HepG2 (cell line): ENCODE measurements around the gene TAS1R3. TPM values are rescaled to one million over a fixed set of nuclear protein-coding genes. Genes with fewer than 3 reads are reported as not detected.

Experiments used
- AGO1 ChIP-seq: fragments of 200-400 bp; formaldehyde crosslinking; IDR thresholded peaks from 2 replicates; pipeline ENCODE4 v1.6.1; 2017; ENCODE audit warnings: mild to moderate bottlenecking, low read depth, low read length, moderate library complexity; ENCODE audit not compliant: poor library complexity, severe bottlenecking
- BCL6 ChIP-seq: IDR thresholded peaks from 2 replicates; pipeline ENCODE4 v1.6.1; 2016; ENCODE audit warnings: missing genetic modification reagents, missing compliant biosample characterization
- CBFB ChIP-seq: sonication (generic); formaldehyde crosslinking; IDR thresholded peaks from 2 replicates; pipeline ENCODE4 v1.4.0; 2020; ENCODE audit warnings: missing genetic modification reagents
- MAF1 ChIP-seq: sonication (generic); formaldehyde crosslinking; IDR thresholded peaks from 2 replicates; pipeline ENCODE4 v1.5.0; 2020; ENCODE audit warnings: missing genetic modification reagents, borderline replicate concordance
- MIER3 ChIP-seq: IDR thresholded peaks from 2 replicates; pipeline ENCODE4 v1.6.1; 2016; ENCODE audit warnings: missing compliant biosample characterization, borderline replicate concordance
- PHF8 ChIP-seq: sonication (generic); formaldehyde crosslinking; IDR thresholded peaks from 2 replicates; pipeline ENCODE4 v1.5.0; 2020; ENCODE audit warnings: missing genetic modification reagents
- PLSCR1 ChIP-seq: sonication (generic); formaldehyde crosslinking; IDR thresholded peaks from 2 replicates; pipeline ENCODE4 v1.5.0; 2020; ENCODE audit warnings: missing genetic modification reagents, mild to moderate bottlenecking, borderline replicate concordance
- POLR2AphosphoS5 ChIP-seq: IDR thresholded peaks from 2 replicates; pipeline ENCODE4 v1.6.1; 2012; ENCODE audit warnings: low read depth, low read length
- PRDM10 ChIP-seq: sonication (generic); formaldehyde crosslinking; IDR thresholded peaks from 2 replicates; pipeline ENCODE4 v1.4.0; 2020; ENCODE audit warnings: low read depth, missing genetic modification reagents
- PRDM4 ChIP-seq: sonication (generic); formaldehyde crosslinking; IDR thresholded peaks from 2 replicates; pipeline ENCODE4 v1.9.0; 2021; ENCODE audit warnings: missing genetic modification reagents, borderline replicate concordance
- TAF15 ChIP-seq: fragments of 200-400 bp; formaldehyde crosslinking; IDR thresholded peaks from one replicate; pipeline ENCODE4 v1.6.1; 2018; ENCODE audit warnings: mild to moderate bottlenecking, low read depth, low read length; ENCODE audit not compliant: poor library complexity, severe bottlenecking
- ZC3H13 ChIP-seq: sonication (generic); formaldehyde crosslinking; IDR thresholded peaks from 2 replicates; pipeline ENCODE4 v1.8.1; 2023; ENCODE audit warnings: mild to moderate bottlenecking, missing genetic modification reagents, moderate library complexity
- ZFY ChIP-seq: sonication (generic); formaldehyde crosslinking; IDR thresholded peaks from 2 replicates; pipeline ENCODE4 v1.4.0; 2020; ENCODE audit warnings: missing genetic modification reagents
- ZGPAT ChIP-seq: IDR thresholded peaks from 2 replicates; pipeline ENCODE4 v1.6.1; 2016; ENCODE audit warnings: mild to moderate bottlenecking
- ZNF329 ChIP-seq: sonication (generic); formaldehyde crosslinking; IDR thresholded peaks from 2 replicates; pipeline ENCODE4 v1.9.0; 2021; ENCODE audit warnings: low read depth, mild to moderate bottlenecking, missing genetic modification reagents
- ZNF503 ChIP-seq: sonication (generic); formaldehyde crosslinking; IDR thresholded peaks from 2 replicates; pipeline ENCODE4 v1.4.0; 2020; ENCODE audit warnings: missing genetic modification reagents
- ZNF740 ChIP-seq: sonication (generic); formaldehyde crosslinking; IDR thresholded peaks from 2 replicates; pipeline ENCODE4 v1.4.0; 2020; ENCODE audit warnings: missing genetic modification reagents
- ZNF768 ChIP-seq: sonication (generic); formaldehyde crosslinking; IDR thresholded peaks from 2 replicates; pipeline ENCODE4 v1.4.0; 2020; ENCODE audit warnings: missing genetic modification reagents
- polyA plus RNA-seq, 8 experiments: library from polyadenylated mRNA; depleted of rRNA in 3 of 8; stranded (reverse) in 7 of 8; unstranded in 1 of 8; fragments of >200 nt; fragmentation: Illumina TruSeq in 4 of 8; extraction: Trizol in 4 of 8; gene quantifications; 2 replicates each; pipeline versions ENCODE4 v1.2.1 to v1.2.3, GENCODE V29; 2011 to 2016; ENCODE audit warnings: low read depth in 4 of 8, missing spikeins in 1 of 8, mixed read lengths in 1 of 8; ENCODE audit not compliant: insufficient read depth in 1 of 8
- total RNA-seq, 5 experiments: library from RNA; depleted of rRNA; stranded (reverse); fragments of >200 nt; fragmentation: Illumina TruSeq; extraction: Trizol; gene quantifications; 2 replicates each; pipeline ENCODE4 v1.2.3, GENCODE V29; 2016; ENCODE audit warnings: low read depth in 1 of 5

Gene TAS1R3
- total and polyA plus RNA-seq, 2 of the 13 experiments (the other 11 are each of a cell fraction or from before 2014, with no cell fraction given), result 0.13 to 0.15 TPM

GRCh38 chr1:1333551-1334241 lies 2.6 kb downstream of the TAS1R3 start (continued):
- no peak for TF ChIP-seq MIER3 (CRISPR knock-in tag)
- TF ChIP-seq ZC3H13 (CRISPR knock-in tag), result peak; percentile 78; the same call in 1 of the 2 replicates
- 0 out of 2 replicates have a peak, but pooled peaks have one; percentile 15 for TF ChIP-seq CBFB (CRISPR knock-in tag)
- 0 out of 2 replicates have a peak, but pooled peaks have one; percentile 34 for TF ChIP-seq PHF8 (CRISPR knock-in tag)
- TF ChIP-seq ZNF329, result peak; percentile 99
- peak; percentile 38; the same call in 1 of the 2 replicates for TF ChIP-seq ZFY
- no peak for TF ChIP-seq PRDM4 (CRISPR knock-in tag)
- TF ChIP-seq MAF1 (CRISPR knock-in tag), result no peak
- peak; percentile 62; the same call in 1 of the 2 replicates for TF ChIP-seq ZNF740 (CRISPR knock-in tag)
- no peak for TF ChIP-seq ZNF503 (CRISPR knock-in tag)
- peak; percentile 94 for TF ChIP-seq AGO1
- no peak for TF ChIP-seq BCL6 (CRISPR knock-in tag)
- TF ChIP-seq ZNF768 (CRISPR knock-in tag), result peak; percentile 61; the same call in 1 of the 2 replicates
- no peak for TF ChIP-seq PRDM10
- no peak for TF ChIP-seq PLSCR1 (CRISPR knock-in tag)
- TF ChIP-seq ZGPAT (CRISPR knock-in tag), result no peak
- TF ChIP-seq TAF15, result peak; percentile 45
- no peak for TF ChIP-seq POLR2AphosphoS5
